GM19193 (cell line): Measurements from ENCODE around the gene SCG5.

ENCODE experiments used
- POLR2A ChIP-seq: IDR thresholded peaks from 4 replicates; pipeline ENCODE4 v1.6.1; 2011; ENCODE audit not compliant: insufficient read depth, insufficient read length; ENCODE audit errors: extremely low read depth

Gene SCG5

DNA sequence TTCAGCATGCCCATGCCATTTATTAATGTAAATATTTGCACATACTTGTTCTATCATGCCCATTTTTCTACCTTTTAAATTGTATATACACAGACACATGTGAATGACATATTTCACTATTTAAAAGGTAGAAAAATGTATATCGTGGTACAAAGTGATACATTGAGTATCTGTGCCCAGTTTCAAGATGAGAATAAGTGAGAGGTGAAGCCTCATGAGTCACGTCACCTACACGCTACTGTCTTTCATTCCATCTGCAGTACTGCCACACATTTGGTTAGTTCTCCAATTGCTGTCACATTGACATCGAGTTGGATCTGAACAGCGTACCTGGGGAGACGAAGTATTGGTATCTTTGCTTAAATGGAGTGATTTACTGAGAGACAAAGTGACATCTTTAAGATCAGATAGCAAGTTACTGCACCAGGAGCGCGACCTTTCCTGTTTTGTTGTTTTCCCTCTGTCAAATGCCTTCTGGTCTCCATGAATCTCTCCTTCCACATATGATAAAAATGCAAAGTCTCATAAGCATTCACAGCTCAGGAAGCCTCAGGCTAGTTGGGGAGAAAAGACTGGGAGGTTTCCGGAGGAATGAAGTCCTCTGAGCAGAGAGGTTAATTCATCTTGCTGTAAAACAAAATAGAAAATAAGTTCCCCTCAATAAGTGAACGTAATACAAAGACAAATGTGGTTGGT, 88.3 kb downstream of the SCG5 start:
- TF ChIP-seq POLR2A: no peak

DNA sequence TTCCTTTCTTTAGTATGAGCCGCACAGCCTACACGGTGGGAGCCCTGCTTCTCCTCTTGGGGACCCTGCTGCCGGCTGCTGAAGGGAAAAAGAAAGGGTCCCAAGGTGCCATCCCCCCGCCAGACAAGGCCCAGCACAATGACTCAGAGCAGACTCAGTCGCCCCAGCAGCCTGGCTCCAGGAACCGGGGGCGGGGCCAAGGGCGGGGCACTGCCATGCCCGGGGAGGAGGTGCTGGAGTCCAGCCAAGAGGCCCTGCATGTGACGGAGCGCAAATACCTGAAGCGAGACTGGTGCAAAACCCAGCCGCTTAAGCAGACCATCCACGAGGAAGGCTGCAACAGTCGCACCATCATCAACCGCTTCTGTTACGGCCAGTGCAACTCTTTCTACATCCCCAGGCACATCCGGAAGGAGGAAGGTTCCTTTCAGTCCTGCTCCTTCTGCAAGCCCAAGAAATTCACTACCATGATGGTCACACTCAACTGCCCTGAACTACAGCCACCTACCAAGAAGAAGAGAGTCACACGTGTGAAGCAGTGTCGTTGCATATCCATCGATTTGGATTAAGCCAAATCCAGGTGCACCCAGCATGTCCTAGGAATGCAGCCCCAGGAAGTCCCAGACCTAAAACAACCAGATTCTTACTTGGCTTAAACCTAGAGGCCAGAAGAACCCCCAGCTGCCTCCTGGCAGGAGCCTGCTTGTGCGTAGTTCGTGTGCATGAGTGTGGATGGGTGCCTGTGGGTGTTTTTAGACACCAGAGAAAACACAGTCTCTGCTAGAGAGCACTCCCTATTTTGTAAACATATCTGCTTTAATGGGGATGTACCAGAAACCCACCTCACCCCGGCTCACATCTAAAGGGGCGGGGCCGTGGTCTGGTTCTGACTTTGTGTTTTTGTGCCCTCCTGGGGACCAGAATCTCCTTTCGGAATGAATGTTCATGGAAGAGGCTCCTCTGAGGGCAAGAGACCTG, 89.5 kb downstream of the SCG5 start:
- TF ChIP-seq POLR2A: no peak

DNA sequence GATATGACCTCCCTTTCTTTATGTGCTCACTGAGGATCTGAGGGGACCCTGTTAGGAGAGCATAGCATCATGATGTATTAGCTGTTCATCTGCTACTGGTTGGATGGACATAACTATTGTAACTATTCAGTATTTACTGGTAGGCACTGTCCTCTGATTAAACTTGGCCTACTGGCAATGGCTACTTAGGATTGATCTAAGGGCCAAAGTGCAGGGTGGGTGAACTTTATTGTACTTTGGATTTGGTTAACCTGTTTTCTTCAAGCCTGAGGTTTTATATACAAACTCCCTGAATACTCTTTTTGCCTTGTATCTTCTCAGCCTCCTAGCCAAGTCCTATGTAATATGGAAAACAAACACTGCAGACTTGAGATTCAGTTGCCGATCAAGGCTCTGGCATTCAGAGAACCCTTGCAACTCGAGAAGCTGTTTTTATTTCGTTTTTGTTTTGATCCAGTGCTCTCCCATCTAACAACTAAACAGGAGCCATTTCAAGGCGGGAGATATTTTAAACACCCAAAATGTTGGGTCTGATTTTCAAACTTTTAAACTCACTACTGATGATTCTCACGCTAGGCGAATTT, 91.2 kb downstream of the SCG5 start:
- TF ChIP-seq POLR2A: no peak

DNA sequence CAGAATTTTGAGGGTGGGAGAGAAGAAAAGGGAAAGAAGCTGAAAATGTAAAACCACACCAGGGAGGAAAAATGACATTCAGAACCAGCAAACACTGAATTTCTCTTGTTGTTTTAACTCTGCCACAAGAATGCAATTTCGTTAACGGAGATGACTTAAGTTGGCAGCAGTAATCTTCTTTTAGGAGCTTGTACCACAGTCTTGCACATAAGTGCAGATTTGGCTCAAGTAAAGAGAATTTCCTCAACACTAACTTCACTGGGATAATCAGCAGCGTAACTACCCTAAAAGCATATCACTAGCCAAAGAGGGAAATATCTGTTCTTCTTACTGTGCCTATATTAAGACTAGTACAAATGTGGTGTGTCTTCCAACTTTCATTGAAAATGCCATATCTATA, 91.8 kb downstream of the SCG5 start:
- TF ChIP-seq POLR2A: no peak

DNA sequence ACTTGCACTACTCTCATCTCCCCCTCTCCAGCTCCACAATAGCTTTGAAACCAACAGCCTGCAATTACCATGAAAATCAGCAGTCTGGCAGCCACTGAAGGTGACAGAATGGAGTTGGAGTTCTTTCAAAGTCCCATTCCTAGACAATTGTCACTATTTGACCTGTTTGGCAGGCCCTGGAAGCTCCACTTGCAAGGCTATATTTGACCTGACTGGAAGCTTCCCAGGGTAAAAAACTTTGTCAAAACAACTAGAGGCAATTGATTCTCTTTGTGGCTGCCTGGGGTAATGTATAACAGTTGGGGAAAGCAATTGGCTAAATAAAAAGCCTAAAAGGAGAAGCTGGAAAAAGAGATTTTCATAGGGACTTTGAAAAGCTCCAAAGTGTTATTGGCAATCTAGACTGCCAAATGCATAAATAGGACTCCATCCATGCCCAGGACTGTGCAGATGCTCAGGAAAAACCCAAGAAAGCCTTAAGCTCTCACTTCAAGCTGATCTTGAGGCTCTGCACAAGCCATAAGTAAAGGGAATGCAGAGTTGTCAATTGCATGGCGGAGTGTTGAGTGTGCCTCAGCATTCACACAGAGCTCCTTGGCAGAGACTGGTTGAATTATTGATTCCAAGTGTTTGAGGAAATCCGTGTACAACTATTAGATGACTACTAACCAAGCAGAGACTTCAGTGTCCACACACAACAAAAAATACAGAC, 94.6 kb downstream of the SCG5 start:
- no peak for TF ChIP-seq POLR2A

DNA sequence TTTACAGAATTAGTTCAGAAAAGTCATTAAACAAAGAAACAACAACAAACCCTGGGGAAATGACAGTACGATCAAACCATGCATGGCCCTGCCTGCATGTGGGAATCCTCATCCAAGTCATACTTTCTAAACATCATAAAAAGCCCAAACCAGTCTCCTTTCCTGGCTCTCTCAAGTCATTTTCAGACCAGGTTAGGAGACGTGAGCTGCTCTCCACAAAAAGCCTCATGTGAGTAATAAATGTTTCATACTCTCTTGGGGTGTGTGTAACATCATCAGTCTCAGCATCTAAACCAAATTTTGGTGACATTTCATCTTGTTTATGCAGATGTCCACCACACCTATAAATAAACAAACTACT, 95.2 kb downstream of the SCG5 start:
- no peak for TF ChIP-seq POLR2A

DNA sequence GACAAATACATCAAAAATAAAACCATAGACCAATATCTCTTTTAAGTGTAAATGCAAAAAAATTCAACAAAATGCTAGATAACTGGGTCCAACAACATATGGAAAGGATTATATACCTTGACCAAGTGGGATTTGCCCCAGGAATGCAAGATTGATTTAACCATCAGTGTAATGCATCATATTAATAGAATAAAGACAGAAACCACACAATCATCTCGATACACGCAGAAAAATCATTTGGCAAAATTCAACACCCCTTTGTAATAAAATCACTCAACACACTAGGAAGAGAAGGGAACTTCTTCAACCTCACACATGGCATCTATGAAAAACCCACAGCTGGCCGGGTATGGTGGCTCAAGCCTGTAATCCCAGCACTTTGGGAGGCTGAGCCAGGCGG, 95.8 kb downstream of the SCG5 start:
- no peak for TF ChIP-seq POLR2A

DNA sequence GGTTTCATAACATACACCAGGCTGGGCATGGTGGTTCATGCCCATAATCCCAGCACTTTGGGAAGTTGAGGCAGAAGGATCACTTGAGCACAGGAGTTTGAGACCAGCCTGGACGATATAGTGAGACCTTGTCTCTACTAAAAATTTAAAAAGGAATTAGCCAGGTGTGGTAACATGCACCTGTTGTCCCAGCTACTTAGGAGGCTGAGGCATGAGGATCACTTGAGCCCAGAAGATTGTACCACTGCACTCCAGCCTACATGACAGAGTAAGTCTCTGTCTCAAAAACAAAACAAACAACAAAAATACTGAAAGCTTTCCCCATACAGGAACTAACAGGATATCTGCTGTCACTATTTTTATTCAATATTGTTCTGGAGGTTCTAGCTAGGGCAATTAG, 97.2 kb downstream of the SCG5 start:
- no peak for TF ChIP-seq POLR2A

DNA sequence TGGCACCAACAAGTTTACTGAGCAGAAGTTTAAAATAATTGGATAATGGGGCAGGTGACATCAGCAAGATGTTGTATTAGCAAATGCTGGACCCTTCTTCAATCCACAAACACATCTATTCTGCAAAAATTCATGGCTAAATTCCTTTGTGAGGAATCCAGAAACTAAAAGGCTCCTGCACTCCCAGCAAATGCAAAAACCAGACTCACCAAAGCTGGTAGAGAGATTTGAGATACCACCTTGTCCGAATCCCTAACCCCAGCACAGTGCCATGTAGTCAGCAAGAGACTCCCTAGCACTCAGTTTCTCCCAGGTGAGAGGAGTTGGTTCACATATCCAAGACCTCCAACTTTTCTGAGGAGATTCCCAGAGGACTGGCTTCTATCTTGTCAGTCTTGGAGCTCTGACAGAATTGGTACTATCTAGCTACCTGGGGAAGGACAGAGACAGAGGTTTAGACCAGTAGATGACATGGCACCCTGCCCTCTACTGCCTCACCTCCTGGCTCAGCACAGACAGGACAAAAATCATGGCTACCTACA, 98.1 kb downstream of the SCG5 start:
- TF ChIP-seq POLR2A: no peak

DNA sequence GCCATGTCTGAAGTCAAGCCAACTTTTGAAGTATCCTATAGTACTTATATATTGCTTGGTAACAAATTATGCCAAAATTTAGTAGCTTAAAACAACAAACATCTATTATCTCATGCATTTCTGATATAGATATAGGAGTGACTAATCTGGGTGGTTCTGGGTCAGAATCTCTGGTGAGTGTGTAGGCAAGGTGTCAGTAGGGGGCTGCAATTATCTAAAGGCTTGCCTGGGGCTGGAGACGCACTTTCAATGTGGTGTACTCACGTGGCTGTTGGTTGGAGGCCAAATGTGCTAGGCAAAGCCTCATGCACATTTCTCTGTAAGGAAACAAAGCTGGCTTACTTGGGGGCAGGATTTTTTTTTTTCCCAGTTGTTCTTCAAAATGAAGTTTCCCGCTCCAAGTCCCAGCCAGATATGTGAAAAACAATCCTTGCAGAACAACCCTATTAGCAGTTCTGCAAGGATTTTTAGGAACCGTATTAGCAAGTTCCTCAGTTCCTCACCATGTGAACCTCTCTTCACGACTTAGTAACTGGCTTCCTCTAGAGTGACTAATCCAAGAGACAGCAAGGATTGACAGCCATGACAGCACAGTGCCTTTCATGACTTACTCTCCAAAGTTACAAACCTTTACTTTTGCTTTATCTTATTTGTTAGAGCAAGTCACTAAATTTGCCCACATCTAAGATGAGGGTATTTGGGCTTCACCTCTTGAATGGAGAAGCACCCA, 102.1 kb downstream of the SCG5 start:
- TF ChIP-seq POLR2A: no peak

DNA sequence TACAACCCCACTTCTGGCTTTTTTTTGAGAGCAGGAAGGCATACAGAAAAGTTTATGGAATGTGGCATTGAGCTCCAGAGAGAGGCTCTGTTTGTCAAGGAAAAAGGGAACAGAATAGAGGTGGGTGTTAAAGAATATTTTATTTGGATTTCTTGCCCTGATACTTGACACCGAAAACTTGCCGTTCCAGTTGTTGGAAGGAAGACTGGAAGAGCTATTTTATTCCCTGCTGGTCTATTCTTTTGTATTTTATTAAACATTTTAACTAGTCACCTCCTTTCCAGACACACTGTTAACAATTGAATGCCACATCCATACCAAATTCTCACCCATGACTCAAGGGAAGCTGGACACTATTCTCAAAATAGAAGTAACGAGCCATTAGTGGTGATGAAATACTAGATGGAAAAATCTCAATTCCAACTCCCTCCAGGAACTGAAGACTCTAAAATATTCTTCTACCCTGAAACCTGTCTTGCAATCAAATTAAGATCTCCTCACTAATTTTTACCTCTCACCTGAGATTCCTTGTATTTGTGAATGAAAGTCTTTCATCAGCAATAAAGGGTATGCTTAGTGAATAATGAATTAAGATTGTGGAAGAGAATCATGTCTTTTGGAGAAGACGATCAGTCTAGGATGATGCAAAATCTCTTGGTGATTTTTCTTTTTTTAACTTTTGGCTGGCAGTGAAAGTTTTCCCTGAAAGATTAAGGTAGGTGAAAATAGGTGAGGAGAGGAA, 104.8 kb downstream of the SCG5 start:
- TF ChIP-seq POLR2A: no peak
